ENCODE results near the gene GCC1.

Gene GCC1

GRCh38 chr7:127585044-127585953, at the start of gene GCC1:
Gene GCC1 (minus strand): TSS chr7:127585596. CDS start chr7:127585182, 414 bp downstream.
- peak; percentile 51 for DNase-seq (ENCODE audit: low read depth)

DNA sequence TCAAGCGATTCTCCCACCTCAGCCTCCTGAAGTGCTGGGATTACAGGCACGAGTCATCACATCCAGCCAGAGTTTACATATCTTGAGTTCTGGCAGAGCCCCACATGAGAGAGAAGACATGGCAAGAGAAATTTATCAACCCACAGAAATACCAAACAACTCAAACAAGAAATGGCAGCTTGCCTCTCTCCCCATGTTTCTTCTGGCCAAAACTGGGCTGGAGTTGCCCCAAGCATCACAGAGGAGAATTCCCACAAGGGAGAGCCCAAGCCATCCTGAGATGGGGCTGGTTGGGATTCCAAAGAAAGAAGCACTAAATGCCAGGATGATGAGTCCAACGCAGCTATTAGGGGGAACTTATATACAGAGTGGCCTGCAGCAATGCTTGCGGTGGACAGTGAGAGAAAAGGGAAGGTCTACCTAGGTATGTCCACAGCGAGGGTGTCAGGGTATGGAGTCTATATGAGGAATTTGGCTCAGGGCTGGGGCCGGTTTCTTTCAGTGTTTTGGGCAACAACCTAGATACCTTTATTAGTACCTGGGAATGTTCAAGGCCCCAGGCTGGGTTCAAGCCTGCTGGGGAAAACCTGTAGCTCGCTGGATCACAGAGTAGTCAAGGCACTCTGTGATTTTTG, 47.0 kb upstream of the GCC1 start:
- DNase-seq (ENCODE audit: low read depth) = no peak

- no peak for DNase-seq (ENCODE audit: low read depth)
Measured at GRCh38 chr7:127629268-127629854, 44.0 kb upstream of the GCC1 start.

DNA sequence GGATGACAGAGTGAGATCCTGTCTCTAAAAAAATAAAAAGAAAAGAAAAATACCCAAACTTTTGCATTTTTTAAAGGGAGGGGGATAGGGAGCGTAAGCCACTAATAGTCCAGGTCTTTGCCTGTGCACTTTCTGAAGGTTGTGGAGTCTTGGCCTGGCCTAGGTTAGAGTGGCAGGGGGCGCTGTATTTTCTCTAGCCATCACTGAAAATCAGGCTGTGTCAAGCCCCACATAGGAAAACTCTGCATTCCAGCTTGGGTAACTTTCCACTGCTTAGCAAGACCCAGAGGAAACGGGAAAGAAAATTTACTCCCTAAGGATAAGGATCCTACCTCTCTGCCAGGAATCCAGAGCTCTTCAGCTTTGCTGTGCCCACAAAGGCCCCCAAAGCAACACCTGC, 43.0 kb upstream of the GCC1 start:
- DNase-seq (ENCODE audit: low read depth) = no peak

GRCh38 chr7:127625331-127625730, 39.9 kb upstream of the GCC1 start:
- no peak for DNase-seq (ENCODE audit: low read depth)

DNA sequence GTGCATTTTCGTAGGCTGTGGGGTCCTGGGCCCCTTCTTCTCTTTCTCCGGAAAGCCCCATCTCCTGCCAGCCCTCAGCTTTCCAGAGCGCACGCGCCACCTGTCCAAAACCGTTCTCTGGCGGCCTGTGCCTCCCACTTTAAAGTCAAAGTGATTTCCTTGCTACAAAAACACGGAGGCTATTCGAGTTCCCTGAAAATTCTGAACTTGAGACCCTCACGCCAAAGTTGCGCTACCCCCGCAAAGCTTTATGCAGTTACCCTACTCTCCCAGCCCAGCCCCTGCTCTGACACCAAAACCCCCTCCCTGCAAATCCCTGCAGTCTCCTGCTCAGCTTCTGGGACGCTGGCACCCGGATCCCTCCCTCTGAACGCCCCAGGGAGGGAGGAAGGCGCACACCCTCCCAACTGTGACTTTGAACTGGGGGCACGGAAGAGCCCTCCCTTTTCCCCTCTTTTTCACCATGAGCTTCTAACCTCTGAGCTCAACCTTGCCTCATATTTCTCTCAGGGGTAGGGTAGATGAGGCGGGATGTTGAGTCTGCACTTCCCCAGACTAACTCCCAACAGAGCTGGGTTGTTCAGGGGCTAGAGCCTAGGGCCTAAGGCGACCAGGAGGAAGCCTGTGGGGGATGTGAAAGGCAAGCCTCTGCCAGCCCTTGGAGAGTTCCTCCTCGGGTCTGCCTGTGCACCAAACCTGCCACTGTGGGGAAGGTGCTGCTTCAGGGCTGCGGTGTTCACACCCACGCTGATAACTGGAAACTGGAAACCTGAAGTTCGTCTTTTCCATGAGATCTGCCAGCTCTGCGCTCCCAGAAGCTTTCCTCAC, 35.2 kb upstream of the GCC1 start:
- no peak for DNase-seq (ENCODE audit: low read depth)

- no peak for DNase-seq (ENCODE audit: low read depth)
Measured at GRCh38 chr7:127619681-127620405, 34.4 kb upstream of the GCC1 start.

GRCh38 chr7:127618775-127619174, 33.4 kb upstream of the GCC1 start:
- DNase-seq (ENCODE audit: low read depth) = no peak

DNA sequence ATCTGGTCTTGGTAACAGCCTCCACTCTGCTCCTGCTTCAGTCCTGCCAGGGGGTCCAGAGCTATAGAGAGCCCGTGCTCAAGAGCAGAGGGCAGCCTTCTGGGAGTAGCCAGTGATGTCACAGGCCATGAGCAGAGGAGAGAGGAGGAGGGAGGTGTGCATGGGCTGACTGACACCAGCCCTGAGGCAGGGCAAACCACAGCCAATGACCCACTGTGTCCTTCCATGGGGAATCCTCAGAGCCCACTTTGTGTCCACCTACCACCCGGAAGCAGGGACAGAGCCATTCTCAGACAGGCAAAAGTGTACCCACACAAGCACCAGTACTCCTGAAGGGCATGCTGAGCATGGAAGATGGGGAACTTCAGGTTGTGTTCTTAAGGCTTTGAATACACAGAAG, 32.6 kb upstream of the GCC1 start, which contains the start of gene PAX4:
Gene PAX4 (minus strand): TSS at position 101 of the 400 bp plus-strand sequence. CDS start 2,214 bp downstream, outside the sequence.
- no peak for DNase-seq (ENCODE audit: low read depth)

GRCh38 chr7:127616724-127617123, 31.3 kb upstream of the GCC1 start:
- DNase-seq (ENCODE audit: low read depth) = no peak

GRCh38 chr7:127612263-127612662, 26.9 kb upstream of the GCC1 start:
- no peak for DNase-seq (ENCODE audit: low read depth)

- DNase-seq (ENCODE audit: low read depth) = no peak
Measured at GRCh38 chr7:127609297-127609696, 23.9 kb upstream of the GCC1 start.

GRCh38 chr7:127608446-127608845, 23.1 kb upstream of the GCC1 start:
- DNase-seq (ENCODE audit: low read depth) = no peak

- DNase-seq (ENCODE audit: low read depth) = no peak
Measured at GRCh38 chr7:127600885-127601284, 15.5 kb upstream of the GCC1 start.

DNA sequence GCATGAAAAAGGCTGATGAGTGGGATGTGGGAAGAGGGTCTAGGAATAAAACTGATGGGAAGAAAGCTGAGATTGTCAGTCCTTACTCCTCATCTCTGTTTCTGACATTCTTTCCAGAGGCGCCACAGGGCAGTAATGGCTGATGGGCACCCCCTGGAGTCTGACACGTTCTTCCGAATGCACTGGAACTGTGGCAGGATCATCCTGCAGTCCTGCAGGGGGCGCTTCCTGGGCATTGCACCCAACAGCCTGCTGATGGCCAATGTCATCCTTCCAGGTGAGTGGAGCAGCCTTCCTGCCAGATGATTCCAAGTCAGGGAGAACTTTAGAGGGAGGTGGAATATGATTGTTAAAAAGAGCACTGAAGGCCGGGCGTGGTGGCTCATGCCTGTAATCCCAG, 12.9 kb upstream of the GCC1 start:
- DNase-seq (ENCODE audit: low read depth) = no peak

GRCh38 chr7:127595737-127596136, 10.3 kb upstream of the GCC1 start:
- DNase-seq (ENCODE audit: low read depth) = no peak

DNA sequence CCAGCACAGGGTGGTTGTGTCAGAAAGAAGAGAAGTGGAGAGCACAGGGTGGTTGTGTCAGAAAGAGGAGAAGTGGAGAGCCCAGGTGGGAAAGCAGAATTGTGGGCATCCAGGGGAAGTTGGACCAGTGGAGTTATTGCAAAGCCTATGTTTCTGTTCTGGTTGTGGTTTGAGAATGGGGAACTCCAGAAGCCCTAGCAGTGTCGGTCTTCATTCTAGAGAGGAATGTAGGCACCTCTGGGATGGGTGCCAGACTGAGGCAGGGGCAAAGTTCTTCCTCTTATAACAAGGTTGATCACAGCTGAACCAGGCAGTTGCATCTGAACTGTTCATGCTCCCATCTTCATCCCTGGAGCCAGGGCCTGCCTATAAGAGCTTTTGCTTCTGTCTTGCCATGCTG, 9.1 kb upstream of the GCC1 start:
- DNase-seq (ENCODE audit: low read depth) = no peak

- DNase-seq (ENCODE audit: low read depth) = no peak
Measured at GRCh38 chr7:127592550-127592949, 7.2 kb upstream of the GCC1 start.

DNA sequence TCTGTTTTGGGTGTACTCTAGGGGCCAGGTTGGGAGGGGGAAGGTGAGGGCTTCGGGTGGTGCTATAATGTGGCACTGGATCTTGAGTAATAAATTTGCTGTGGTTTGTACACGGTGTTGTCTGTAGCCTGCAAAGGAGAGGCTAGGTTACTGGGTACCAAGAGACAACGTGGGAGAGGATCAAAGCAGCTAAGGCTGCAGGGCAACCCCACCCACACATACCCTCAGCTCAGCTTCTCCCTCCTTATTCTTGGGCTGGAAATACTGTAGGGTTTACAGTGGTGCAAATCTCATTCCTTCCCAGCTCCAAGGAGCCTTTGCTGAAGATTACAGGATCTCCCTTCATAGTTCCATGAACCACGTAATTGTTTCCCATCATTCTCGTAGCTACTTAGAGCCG, 6.2 kb upstream of the GCC1 start:
- DNase-seq (ENCODE audit: low read depth) = no peak

DNA sequence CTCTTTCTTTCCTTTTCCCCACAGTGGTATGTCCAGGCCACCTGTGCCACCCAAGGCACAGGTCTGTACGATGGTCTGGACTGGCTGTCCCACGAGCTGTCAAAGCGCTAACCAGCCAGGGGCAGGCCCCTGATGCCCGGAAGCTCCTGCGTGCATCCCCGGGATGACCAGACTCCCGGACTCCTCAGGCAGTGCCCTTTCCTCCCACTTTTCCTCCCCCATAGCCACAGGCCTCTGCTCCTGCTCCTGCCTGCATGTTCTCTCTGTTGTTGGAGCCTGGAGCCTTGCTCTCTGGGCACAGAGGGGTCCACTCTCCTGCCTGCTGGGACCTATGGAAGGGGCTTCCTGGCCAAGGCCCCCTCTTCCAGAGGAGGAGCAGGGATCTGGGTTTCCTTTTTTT, 5.8 kb upstream of the GCC1 start:
- DNase-seq (ENCODE audit: low read depth) = no peak

DNA sequence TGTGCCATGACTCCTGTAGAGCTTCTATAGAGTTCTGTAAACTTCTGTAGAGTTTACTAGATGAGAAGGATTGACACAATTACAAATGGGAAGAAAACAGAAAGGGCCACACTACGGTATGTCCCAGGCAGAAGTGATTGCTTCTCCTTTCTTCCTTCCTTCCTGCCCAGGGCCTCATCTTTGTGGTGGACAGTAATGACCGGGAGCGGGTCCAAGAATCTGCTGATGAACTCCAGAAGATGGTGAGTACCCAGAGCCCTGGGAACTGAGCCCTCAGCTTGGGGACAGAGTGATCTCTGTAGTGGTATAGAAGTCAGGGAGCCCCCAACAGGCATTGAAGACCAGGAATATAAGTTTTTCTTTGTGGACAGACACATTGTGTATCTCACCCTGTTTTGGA, 4.5 kb upstream of the GCC1 start:
- no peak for DNase-seq (ENCODE audit: low read depth)

All from CMK (cell line).